GM12878 (cell line): ENCODE results near the gene TM9SF2. TPM values are rescaled to one million over a fixed set of nuclear protein-coding genes. Genes with fewer than 3 reads are reported as not detected.

Experiments used
- ATF7 ChIP-seq: fragments of 450-650 bp; IDR thresholded peaks from 2 replicates; pipeline ENCODE4 v1.6.1; 2016; ENCODE audit warnings: low read depth, mild to moderate bottlenecking
- CEBPB ChIP-seq, 2 experiments: fragments of 150-350 bp in 1 of 2; IDR thresholded peaks; 2 replicates each; pipeline ENCODE4 v1.6.1; 2012 to 2014; ENCODE audit warnings: low read depth in 2 of 2, low read length in 2 of 2, borderline replicate concordance in 1 of 2, inconsistent platforms in 1 of 2
- CHD2 ChIP-seq: IDR thresholded peaks from 2 replicates; pipeline ENCODE4 v1.6.1; 2011; ENCODE audit warnings: low read depth, low read length, improper control_type of control experiment, borderline replicate concordance
- CREB1 ChIP-seq: IDR thresholded peaks from 2 replicates; pipeline ENCODE4 v1.6.1; 2012; ENCODE audit warnings: low read depth, mild to moderate bottlenecking, inconsistent platforms
- CTCF ChIP-seq, 3 experiments: IDR thresholded peaks in 2 of 3; conservative IDR thresholded peaks in 1 of 3; 2 replicates each; pipeline ENCODE4 v1.5.1; 2011; ENCODE audit warnings: low read depth in 3 of 3, low read length in 3 of 3, mild to moderate bottlenecking in 3 of 3, control low read depth in 2 of 3, moderate library complexity in 2 of 3, inconsistent platforms in 1 of 3, mixed read lengths in 1 of 3; ENCODE audit not compliant: control insufficient read depth in 2 of 3, insufficient read depth in 1 of 3; ENCODE audit errors: extremely low read depth in 1 of 3
- FOS ChIP-seq: IDR thresholded peaks from 3 replicates; pipeline ENCODE4 v1.6.1; 2011; ENCODE audit warnings: borderline replicate concordance; ENCODE audit not compliant: insufficient read length; ENCODE audit errors: extremely low read depth
- MAX ChIP-seq: IDR thresholded peaks from 2 replicates; pipeline ENCODE4 v1.6.1; 2012; ENCODE audit warnings: low read depth, low read length, improper control_type of control experiment
- MEF2B ChIP-seq: fragments of 450-650 bp; IDR thresholded peaks from 2 replicates; pipeline ENCODE4 v1.6.1; 2018; ENCODE audit warnings: mild to moderate bottlenecking, moderate library complexity; ENCODE audit not compliant: partially characterized antibody, poor library complexity, severe bottlenecking
- MLLT1 ChIP-seq: fragments of 450-650 bp; IDR thresholded peaks from 2 replicates; pipeline ENCODE4 v1.6.1; 2016; ENCODE audit warnings: mild to moderate bottlenecking
- NBN ChIP-seq: fragments of 450-650 bp; IDR thresholded peaks from 2 replicates; pipeline ENCODE4 v1.6.1; 2016
- NR2F1 ChIP-seq: fragments of 450-650 bp; conservative IDR thresholded peaks from 2 replicates; pipeline ENCODE4 v1.6.1; 2017; ENCODE audit warnings: mild to moderate bottlenecking
- REST ChIP-seq: IDR thresholded peaks from 2 replicates; pipeline ENCODE4 v1.6.1; 2012; ENCODE audit warnings: mild to moderate bottlenecking, low read depth, low read length
- SREBF1 ChIP-seq: IDR thresholded peaks from 2 replicates; pipeline ENCODE4 v1.6.1; 2012; ENCODE audit warnings: mild to moderate bottlenecking, low read length
- SUZ12 ChIP-seq: fragments of 200-600 bp; sonication (generic); IDR thresholded peaks from one replicate; pipeline ENCODE4 v1.6.1; 2018; ENCODE audit warnings: antibody characterized with exemption, mild to moderate bottlenecking; ENCODE audit not compliant: unreplicated experiment
- ZBTB40 ChIP-seq: fragments of 450-650 bp; IDR thresholded peaks from 2 replicates; pipeline ENCODE4 v1.6.1; 2016; ENCODE audit warnings: mild to moderate bottlenecking, moderate library complexity, borderline replicate concordance
- ZNF217 ChIP-seq: fragments of 450-650 bp; IDR thresholded peaks from 2 replicates; pipeline ENCODE4 v1.6.1; 2017; ENCODE audit warnings: antibody characterized with exemption, mild to moderate bottlenecking
- ZNF274 ChIP-seq: IDR thresholded peaks from one replicate; pipeline ENCODE4 v1.8.0; 2011; ENCODE audit not compliant: insufficient read length, insufficient read depth
- polyA plus RNA-seq, 11 experiments: library from polyadenylated mRNA; depleted of rRNA in 4 of 11; unstranded in 6 of 11; stranded (reverse) in 5 of 11; fragments of >200 nt; fragmentation: Nextera tagmentation in 4 of 11; fragmentation: Illumina TruSeq in 1 of 11; extraction: Ambion mirVana in 4 of 11; extraction: Trizol in 1 of 11; gene quantifications; 1 replicate in 1 of 11; 2 replicates in 10 of 11; pipeline versions ENCODE4 v1.2.1 to v1.2.3, GENCODE V29; 2011 to 2016; ENCODE audit warnings: inconsistent platforms in 2 of 11, missing spikeins in 2 of 11, low read depth in 1 of 11
- total RNA-seq, 4 experiments: library from RNA; depleted of rRNA in 3 of 4; stranded (reverse); fragments of >200 nt in 3 of 4; fragmentation: Illumina TruSeq in 1 of 4; extraction: Trizol in 1 of 4; gene quantifications; 2 replicates each; pipeline versions ENCODE4 v1.2.1 to v1.2.3, GENCODE V29; 2013 to 2021

Gene TM9SF2
- total and polyA plus RNA-seq, 10 of the 15 experiments (the other 5 are each of a cell fraction or from before 2014, with no cell fraction given), result 34.6 to 128 (median 79.2) TPM

- TF ChIP-seq MAX, result no peak
- TF ChIP-seq CREB1, result 0 out of 2 replicates have a peak, but pooled peaks have one; percentile 11
- no peak for TF ChIP-seq REST
- no peak for TF ChIP-seq ZBTB40
- peak; percentile 14 for TF ChIP-seq MEF2B
- TF ChIP-seq CTCF (IDR thresholded peaks at IDR 0.05 in 2 of 3, conservative IDR thresholded peaks at IDR 0.05 in 1 of 3; ENCODE audit: control insufficient read depth in 2 of 3, extremely low read depth in 1 of 3, insufficient read depth in 1 of 3, low read depth in 3 of 3, low read length in 3 of 3), result no peak
- no peak; the same call in 1 of the 2 replicates for TF ChIP-seq MLLT1
- TF ChIP-seq ATF7, result no peak
- no peak for TF ChIP-seq SUZ12
- TF ChIP-seq NBN, result no peak
- no peak for TF ChIP-seq CHD2
- TF ChIP-seq NR2F1, result no peak
- no peak for TF ChIP-seq ZNF274
- no peak for TF ChIP-seq CEBPB (IDR thresholded peaks at IDR 0.05; ENCODE audit: borderline replicate concordance in 1 of 2, low read depth in 2 of 2, low read length in 2 of 2)
- TF ChIP-seq ZNF217, result no peak
- no peak for TF ChIP-seq SREBF1
- TF ChIP-seq FOS, result peak; percentile 30
These were observed 4.8 kb upstream of the TM9SF2 start (continued) for GRCh38 chr13:99496184-99497142.
